Esophagus muscularis mucosa (tissue), 3 donors: ENCODE measurements around the gene ETV1.

Source experiments
- CTCF ChIP-seq, 3 experiments: fragments of 200-600 bp in 2 of 3; fragments of 450-650 bp in 1 of 3; sonication (generic) in 2 of 3; IDR thresholded peaks; one replicate each; pipeline ENCODE4 v1.5.1; 2017 to 2019; ENCODE audit warnings: antibody characterized with exemption in 3 of 3, mild to moderate bottlenecking in 2 of 3, moderate library complexity in 1 of 3
- POLR2AphosphoS5 ChIP-seq, 2 donors: sonication (generic); formaldehyde crosslinking; IDR thresholded peaks; one replicate each; pipeline ENCODE4 v1.6.1; 2017; ENCODE audit warnings: antibody characterized with exemption in 2 of 2

- TF ChIP-seq CTCF (IDR thresholded peaks at IDR 0.05) (no peak), POLR2AphosphoS5 (IDR thresholded peaks at IDR 0.05) (no peak)
Measured at GRCh38 chr7:14024406-14024805, 34.9 kb upstream of the ETV1 start.
